Measurements from ENCODE around the gene APBA1.
"Not testable (repeated sequence)": the region's sequence is repeated elsewhere in the genome, so short reads cannot be mapped to it uniquely, and the experiment has no call there.

Gene APBA1

GRCh38 chr9:69444791-69445190, 227.4 kb downstream of the APBA1 start:
- no peak for TF ChIP-seq CTCF (conservative IDR thresholded peaks at IDR 0.05; ENCODE audit: low read depth, low read length)
- no peak overlapping the region for H3K4me3 ChIP-seq (ENCODE audit: low read length)
- DNase-seq (ENCODE audit: low read depth), result no peak

GRCh38 chr9:69444021-69444420, 228.2 kb downstream of the APBA1 start:
- DNase-seq (ENCODE audit: low read depth), result no peak
- H3K4me3 ChIP-seq (ENCODE audit: low read length), result no peak overlapping the region
- no peak for TF ChIP-seq CTCF (conservative IDR thresholded peaks at IDR 0.05; ENCODE audit: low read depth, low read length)

GRCh38 chr9:69443178-69443577, 229.0 kb downstream of the APBA1 start:
- TF ChIP-seq CTCF (conservative IDR thresholded peaks at IDR 0.05; ENCODE audit: low read depth, low read length), result no peak
- no peak for DNase-seq (ENCODE audit: low read depth)
- no peak overlapping the region for H3K4me3 ChIP-seq (ENCODE audit: low read length)

GRCh38 chr9:69442486-69442885, 229.7 kb downstream of the APBA1 start:
- no peak overlapping the region for H3K4me3 ChIP-seq (ENCODE audit: low read length)
- no peak for DNase-seq (ENCODE audit: low read depth)
- TF ChIP-seq CTCF (conservative IDR thresholded peaks at IDR 0.05; ENCODE audit: low read depth, low read length), result no peak

GRCh38 chr9:69440254-69440955, 231.8 kb downstream of the APBA1 start:
- H3K4me3 ChIP-seq (ENCODE audit: low read length); DNase-seq (ENCODE audit: low read depth): not testable (repeated sequence)

- DNase-seq (ENCODE audit: low read depth); H3K4me3 ChIP-seq (ENCODE audit: low read length): not testable (repeated sequence)
Measured at GRCh38 chr9:69439654-69440053, 232.5 kb downstream of the APBA1 start.

GRCh38 chr9:69433968-69434367, 238.2 kb downstream of the APBA1 start:
- no peak overlapping the region for H3K4me3 ChIP-seq (ENCODE audit: low read length)
- no peak for DNase-seq (ENCODE audit: low read depth)
- TF ChIP-seq CTCF (conservative IDR thresholded peaks at IDR 0.05; ENCODE audit: low read depth, low read length), result no peak

- no peak for TF ChIP-seq CTCF (conservative IDR thresholded peaks at IDR 0.05; ENCODE audit: low read depth, low read length)
- DNase-seq (ENCODE audit: low read depth), result no peak
- H3K4me3 ChIP-seq (ENCODE audit: low read length), result no peak overlapping the region
Measured at GRCh38 chr9:69433392-69433791, 238.8 kb downstream of the APBA1 start.
